KMS-11 (cell line): ENCODE results near the gene ASGR1.

Experiments used
- H2AFZ ChIP-seq: fragments of 200-600 bp; sonication (generic); 2 replicates; pipeline ENCODE4 v1.6.1; 2016; ENCODE audit warnings: antibody characterized with exemption, mixed run types, low read depth
- H3K27ac ChIP-seq: fragments of 200-600 bp; sonication (generic); 2 replicates; pipeline ENCODE4 v1.6.1; 2016; ENCODE audit warnings: mild to moderate bottlenecking, mixed run types
- H3K27me3 ChIP-seq: fragments of 200-600 bp; sonication (generic); 2 replicates; pipeline ENCODE4 v1.6.1; 2017; ENCODE audit warnings: mild to moderate bottlenecking, low read depth, mixed run types, moderate library complexity; ENCODE audit not compliant: insufficient read depth
- H3K36me3 ChIP-seq: fragments of 200-600 bp; sonication (generic); 2 replicates; pipeline ENCODE4 v1.6.1; 2017; ENCODE audit warnings: mild to moderate bottlenecking, mixed run types; ENCODE audit not compliant: insufficient read depth
- H3K4me1 ChIP-seq: fragments of 200-600 bp; sonication (generic); 2 replicates; pipeline ENCODE4 v1.6.1; 2016; ENCODE audit warnings: mild to moderate bottlenecking, low read depth, mixed run types; ENCODE audit not compliant: poor library complexity, severe bottlenecking
- H3K4me2 ChIP-seq: fragments of 200-600 bp; sonication (generic); 2 replicates; pipeline ENCODE4 v1.7.0; 2016; ENCODE audit warnings: mild to moderate bottlenecking, mixed run types
- H3K4me3 ChIP-seq: fragments of 200-600 bp; sonication (generic); IDR thresholded peaks from 2 replicates; pipeline ENCODE4 v1.6.1; 2017; ENCODE audit warnings: low read depth, low read length, mixed read lengths; ENCODE audit not compliant: insufficient read depth
- H3K79me2 ChIP-seq: fragments of 200-600 bp; sonication (generic); 2 replicates; pipeline ENCODE4 v1.6.1; 2016; ENCODE audit warnings: low read depth, mixed run types; ENCODE audit not compliant: insufficient read depth
- H3K9ac ChIP-seq: fragments of 200-600 bp; sonication (generic); 2 replicates; pipeline ENCODE4 v1.6.1; 2016; ENCODE audit warnings: mild to moderate bottlenecking, mixed run types
- H4K20me1 ChIP-seq: fragments of 200-600 bp; sonication (generic); 2 replicates; pipeline ENCODE4 v1.6.1; 2016; ENCODE audit warnings: mild to moderate bottlenecking, mixed run types; ENCODE audit not compliant: insufficient read depth
- TF ChIP-seq, protein P1 (sequence below): fragments of 200-600 bp; sonication (generic); conservative IDR thresholded peaks from 2 replicates; pipeline ENCODE4 v1.6.1; 2017; ENCODE audit warnings: low read depth, mild to moderate bottlenecking, antibody characterized with exemption, low read length, moderate library complexity, mixed read lengths

Gene ASGR1

DNA sequence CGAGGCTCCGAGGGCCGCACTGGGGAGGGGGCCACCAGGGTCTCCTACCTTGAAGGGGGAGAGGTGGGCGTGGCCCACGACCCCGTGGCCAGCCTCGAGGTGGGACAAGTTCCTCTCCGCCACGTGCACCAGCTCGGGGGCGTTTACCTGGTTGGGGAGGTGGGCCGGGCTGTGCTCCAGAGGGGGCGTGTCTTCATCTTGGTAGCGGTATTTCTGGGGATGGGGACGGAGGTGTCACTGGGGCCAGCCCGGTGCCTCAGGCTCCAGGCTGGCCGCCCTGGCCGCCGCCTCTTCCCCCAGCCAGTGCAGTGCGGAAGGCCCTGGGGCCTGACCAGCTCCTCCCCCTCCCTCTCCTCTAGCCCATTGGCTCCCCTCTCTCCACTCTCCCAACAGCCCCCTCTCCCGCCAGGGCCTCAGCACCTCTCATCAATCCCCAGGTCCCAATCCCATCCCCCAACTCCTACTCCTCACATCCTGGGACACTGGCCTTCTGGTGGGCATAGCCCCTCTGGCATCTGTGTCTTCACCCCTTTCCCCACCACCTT is 28.9 kb upstream of the ASGR1 start:
- Histone ChIP-seq H4K20me1 (no peaks in the 10 kb centered on the region), H2AFZ (no peak overlapping the region), H3K36me3 (no peaks in the 10 kb centered on the region), H3K4me3 (no peak overlapping the region), H3K9ac (no peak overlapping the region), H3K79me2 (no peaks in the 10 kb centered on the region), H3K27ac (no peak overlapping the region), H3K4me2 (no peak overlapping the region), H3K27me3 (no peaks in the 10 kb centered on the region), H3K4me1 (no peaks in the 10 kb centered on the region)
- TF ChIP-seq, protein P1, sequence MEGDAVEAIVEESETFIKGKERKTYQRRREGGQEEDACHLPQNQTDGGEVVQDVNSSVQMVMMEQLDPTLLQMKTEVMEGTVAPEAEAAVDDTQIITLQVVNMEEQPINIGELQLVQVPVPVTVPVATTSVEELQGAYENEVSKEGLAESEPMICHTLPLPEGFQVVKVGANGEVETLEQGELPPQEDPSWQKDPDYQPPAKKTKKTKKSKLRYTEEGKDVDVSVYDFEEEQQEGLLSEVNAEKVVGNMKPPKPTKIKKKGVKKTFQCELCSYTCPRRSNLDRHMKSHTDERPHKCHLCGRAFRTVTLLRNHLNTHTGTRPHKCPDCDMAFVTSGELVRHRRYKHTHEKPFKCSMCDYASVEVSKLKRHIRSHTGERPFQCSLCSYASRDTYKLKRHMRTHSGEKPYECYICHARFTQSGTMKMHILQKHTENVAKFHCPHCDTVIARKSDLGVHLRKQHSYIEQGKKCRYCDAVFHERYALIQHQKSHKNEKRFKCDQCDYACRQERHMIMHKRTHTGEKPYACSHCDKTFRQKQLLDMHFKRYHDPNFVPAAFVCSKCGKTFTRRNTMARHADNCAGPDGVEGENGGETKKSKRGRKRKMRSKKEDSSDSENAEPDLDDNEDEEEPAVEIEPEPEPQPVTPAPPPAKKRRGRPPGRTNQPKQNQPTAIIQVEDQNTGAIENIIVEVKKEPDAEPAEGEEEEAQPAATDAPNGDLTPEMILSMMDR, result no peak

DNA sequence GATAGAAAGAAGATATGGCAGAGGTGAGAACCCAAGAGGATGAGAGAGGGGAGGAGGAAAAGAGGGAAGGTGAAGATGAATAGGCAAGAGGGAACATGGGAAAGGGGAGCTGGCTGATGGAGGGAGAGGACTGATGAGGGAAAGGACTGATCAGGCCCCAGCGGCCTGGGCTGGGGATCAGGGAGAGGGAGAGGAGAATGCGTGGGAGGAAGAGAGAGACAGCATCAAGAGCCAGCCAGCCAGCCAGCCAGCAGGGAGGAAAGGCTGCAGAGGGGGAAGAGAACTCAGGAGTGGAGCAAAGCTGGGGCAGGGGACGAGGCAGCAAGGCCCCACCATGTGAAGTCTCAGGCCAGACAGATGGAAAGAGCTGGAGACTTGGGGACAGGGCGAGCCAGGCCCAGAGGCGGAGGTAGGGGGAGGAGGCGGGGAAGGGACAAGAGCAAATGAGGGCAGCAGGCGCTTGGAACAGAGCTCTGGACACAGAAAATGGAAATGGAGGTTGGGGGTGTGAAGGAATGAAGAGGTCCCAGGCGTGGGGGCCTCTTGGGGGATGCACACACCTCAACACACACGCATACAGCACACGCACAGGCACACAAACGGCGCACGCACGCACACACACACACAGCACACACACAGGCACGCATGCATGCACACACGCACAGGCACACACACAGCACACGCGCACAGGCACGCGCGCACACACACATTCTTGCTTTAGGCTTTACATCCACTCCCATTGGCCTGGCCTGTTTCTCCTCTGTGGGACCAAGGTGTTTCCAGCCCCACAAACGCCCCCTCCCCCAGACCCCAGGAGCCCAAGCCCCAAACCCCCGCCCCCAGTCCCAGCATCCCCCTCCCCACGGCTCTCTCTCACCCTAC is 28.2 kb upstream of the ASGR1 start:
- no peak overlapping the region for H2AFZ ChIP-seq
- no peaks in the 10 kb centered on the region for H3K27me3 ChIP-seq
- no peak overlapping the region for H3K4me2 ChIP-seq
- no peaks in the 10 kb centered on the region for H3K36me3 ChIP-seq
- TF ChIP-seq, protein P1, result no peak
- H3K9ac ChIP-seq, result no peak overlapping the region
- no peaks in the 10 kb centered on the region for H3K4me1 ChIP-seq
- no peaks in the 10 kb centered on the region for H4K20me1 ChIP-seq
- H3K79me2 ChIP-seq, result no peaks in the 10 kb centered on the region
- no peak overlapping the region for H3K27ac ChIP-seq
- no peak overlapping the region for H3K4me3 ChIP-seq

DNA sequence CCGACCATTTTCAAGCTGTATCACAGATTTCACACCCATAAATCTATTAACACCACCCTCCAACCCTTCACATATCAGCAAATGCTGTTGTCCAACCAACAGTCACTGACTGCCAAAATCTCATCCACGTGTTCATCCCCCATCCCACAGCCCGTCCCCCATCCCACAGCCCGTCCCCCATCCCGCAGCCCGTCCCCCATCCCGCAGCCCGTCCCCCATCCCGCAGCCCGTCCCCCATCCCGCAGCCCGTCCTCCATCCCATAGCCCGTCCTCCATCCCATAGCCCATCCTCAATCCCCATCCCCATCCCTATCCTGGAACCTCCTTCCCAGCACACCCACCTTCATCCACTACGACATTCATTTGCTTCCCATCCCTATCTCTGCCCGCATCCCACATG is 26.4 kb upstream of the ASGR1 start:
- TF ChIP-seq, protein P1, result no peak
- H3K4me1 ChIP-seq, result no peaks in the 10 kb centered on the region
- H4K20me1 ChIP-seq, result no peaks in the 10 kb centered on the region
- H2AFZ ChIP-seq, result no peak overlapping the region; the same call in 1 of the 2 replicates
- H3K27ac ChIP-seq, result no peak overlapping the region
- H3K4me2 ChIP-seq, result peak overlapping the region; percentile 17; the same call in 1 of the 2 replicates
- H3K9ac ChIP-seq, result no peak overlapping the region
- H3K27me3 ChIP-seq, result no peaks in the 10 kb centered on the region
- H3K36me3 ChIP-seq, result no peaks in the 10 kb centered on the region
- H3K79me2 ChIP-seq, result no peaks in the 10 kb centered on the region
- no peak overlapping the region for H3K4me3 ChIP-seq

DNA sequence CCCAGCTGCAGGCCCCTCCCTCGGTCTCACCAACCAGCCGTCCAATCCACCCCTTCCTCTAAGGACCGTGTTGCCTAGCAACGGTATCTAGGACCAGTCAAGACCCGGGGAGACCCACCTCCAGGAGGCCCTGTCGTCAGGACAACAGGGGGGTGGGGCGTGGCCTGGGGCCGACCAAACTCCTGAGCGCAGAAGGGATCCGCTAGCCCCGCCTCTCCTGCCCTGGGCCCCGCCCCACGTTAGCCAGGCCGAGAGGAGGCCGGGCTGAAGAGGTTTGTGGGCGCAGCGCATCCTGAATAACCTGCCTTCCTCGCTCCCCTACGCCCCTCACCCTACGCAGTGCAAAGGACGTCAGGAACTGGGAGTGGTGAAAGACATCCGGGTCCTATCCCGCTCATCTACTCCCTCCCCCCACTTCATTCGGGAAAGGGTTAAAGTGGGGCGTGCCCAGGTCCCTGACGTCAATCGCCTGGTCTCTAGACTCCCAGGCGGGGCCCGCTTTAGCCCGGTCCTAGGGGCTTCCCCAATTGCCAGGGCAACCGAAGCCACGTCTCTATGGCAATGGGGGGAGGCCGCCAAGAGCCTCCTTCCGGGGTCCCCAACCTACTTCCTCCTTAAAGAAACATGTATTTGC is 25.8 kb upstream of the ASGR1 start:
- Histone ChIP-seq H3K27ac (no peak overlapping the region), H2AFZ (peak overlapping the region; percentile 30; the same call in 1 of the 2 replicates)

More for the DNA sequence above, 25.8 kb upstream of the ASGR1 start:
- no peaks in the 10 kb centered on the region for H3K27me3 ChIP-seq
- no peaks in the 10 kb centered on the region for H3K4me1 ChIP-seq
- H3K9ac ChIP-seq, result no peak overlapping the region
- H3K4me2 ChIP-seq, result peak overlapping the region; percentile 17; the same call in 1 of the 2 replicates
- no peaks in the 10 kb centered on the region for H4K20me1 ChIP-seq
- H3K4me3 ChIP-seq, result no peak overlapping the region
- no peaks in the 10 kb centered on the region for H3K36me3 ChIP-seq
- TF ChIP-seq, protein P1, result no peak
- no peaks in the 10 kb centered on the region for H3K79me2 ChIP-seq
